Prostate gland (tissue), 2 donors: ENCODE results near the gene CTIF.

Experiments used
- CTCF ChIP-seq, 4 experiments: fragments of 200-600 bp in 2 of 4; fragments of 450-650 bp in 2 of 4; sonication (generic) in 2 of 4; IDR thresholded peaks; 1 replicate in 3 of 4; 2 replicates in 1 of 4; pipeline ENCODE4 v1.5.1; 2016 to 2019; ENCODE audit warnings: antibody characterized with exemption in 4 of 4, mild to moderate bottlenecking in 2 of 4, moderate library complexity in 2 of 4
- POLR2AphosphoS5 ChIP-seq: sonication (generic); formaldehyde crosslinking; IDR thresholded peaks from one replicate; pipeline ENCODE4 v1.6.1; 2017; ENCODE audit warnings: antibody characterized with exemption

GRCh38 chr18:48580782-48581181 lies 42.0 kb downstream of the CTIF start:
- TF ChIP-seq CTCF (IDR thresholded peaks at IDR 0.05) (no peak), POLR2AphosphoS5 (no peak)
